Stimulated activated CD4-positive, alpha-beta T cell treated with anti-CD3 and anti-CD28 coated beads, Interleukin-1b, Interleukin-23, amount 100 ng/mL, for 4 hours (primary cell): Measurements from ENCODE around the gene NSMCE1.
"Not testable (repeated sequence)": the region's sequence is repeated elsewhere in the genome, so short reads cannot be mapped to it uniquely, and the experiment has no call there.

Experiments
- DNase-seq, 2 donors: peaks; one replicate each; pipeline ENCODE4 v3.0.0-alpha.2; 2020; ENCODE audit warnings: low read depth in 2 of 2

NSMCE1 gene

DNA sequence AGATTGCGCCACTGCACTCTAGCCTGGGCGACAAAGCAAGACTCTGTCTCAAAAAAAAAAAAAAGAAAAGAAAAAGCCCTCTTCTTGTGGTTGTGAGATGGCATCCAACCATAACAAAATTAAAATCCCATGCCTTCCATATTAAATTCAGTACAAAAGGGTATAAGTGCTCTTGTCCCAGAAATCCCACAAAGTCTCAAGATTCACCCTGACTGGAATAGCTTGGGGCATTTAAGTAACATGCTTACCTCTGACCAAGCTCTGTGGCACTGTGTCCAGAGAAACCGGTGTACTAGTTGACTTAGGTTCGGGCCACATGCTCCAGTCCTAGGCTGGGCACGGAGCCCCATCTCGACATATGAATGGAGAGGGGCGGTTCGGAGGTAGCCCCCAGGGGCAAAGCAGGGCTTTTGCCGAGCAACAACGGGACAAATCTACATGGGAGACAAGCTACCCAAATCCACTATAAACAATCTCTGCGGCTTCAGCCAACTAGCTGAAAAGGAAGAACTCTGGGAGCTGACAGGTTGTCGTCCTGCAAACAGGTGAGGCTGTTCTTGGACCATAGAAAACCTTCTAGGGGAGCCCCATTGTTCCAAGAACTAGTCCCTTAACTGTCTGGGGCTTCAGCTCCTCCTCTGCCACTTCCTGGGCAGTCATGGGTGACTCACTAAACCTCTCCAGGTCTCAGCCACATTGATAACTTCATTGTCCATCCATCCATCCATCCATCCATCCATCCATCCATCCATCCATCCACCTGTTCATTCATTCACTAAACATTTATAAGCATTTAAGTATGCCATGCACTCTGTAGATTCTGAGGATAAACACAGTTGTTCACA, 34.9 kb upstream of the NSMCE1 start:
- no peak for DNase-seq

GRCh38 chr16:27302126-27302525, 33.6 kb upstream of the NSMCE1 start:
- DNase-seq: no peak

DNA sequence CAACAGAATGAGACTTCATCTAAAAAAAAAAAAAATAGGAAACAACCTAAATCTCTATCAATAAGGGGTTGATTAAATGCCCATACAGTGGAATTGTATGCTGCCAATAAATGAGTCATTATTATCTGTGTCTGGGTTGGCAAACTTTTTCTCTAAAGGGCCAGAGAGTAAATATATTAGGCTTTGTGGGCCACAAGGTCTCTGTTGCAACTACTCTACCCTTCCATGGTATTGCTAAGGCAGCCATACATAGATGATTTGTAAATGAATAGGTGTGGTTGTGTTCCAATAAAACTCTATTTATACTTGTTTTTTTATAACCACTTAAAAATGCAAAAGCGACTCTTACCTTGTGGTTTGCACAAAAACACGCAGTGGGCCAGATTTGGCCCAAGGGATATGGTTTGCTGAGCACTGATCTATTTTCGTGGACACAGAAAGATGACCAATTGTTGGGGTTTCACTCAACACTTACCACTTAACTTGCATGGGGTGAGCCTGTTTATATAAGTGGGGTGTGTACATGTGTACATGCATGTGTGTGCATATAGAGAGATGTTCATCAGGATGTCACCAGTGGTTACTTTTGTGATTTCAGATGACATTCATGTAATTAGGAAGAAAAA, 32.8 kb upstream of the NSMCE1 start:
- DNase-seq: no peak

- DNase-seq: no peak
Observed at GRCh38 chr16:27298132-27298531, 29.6 kb upstream of the NSMCE1 start.

- DNase-seq: no peak
Observed at GRCh38 chr16:27293343-27293742, 24.8 kb upstream of the NSMCE1 start.

GRCh38 chr16:27291722-27292240, 23.2 kb upstream of the NSMCE1 start:
- DNase-seq: no peak

GRCh38 chr16:27291106-27291505, 22.5 kb upstream of the NSMCE1 start:
- DNase-seq: no peak

DNA sequence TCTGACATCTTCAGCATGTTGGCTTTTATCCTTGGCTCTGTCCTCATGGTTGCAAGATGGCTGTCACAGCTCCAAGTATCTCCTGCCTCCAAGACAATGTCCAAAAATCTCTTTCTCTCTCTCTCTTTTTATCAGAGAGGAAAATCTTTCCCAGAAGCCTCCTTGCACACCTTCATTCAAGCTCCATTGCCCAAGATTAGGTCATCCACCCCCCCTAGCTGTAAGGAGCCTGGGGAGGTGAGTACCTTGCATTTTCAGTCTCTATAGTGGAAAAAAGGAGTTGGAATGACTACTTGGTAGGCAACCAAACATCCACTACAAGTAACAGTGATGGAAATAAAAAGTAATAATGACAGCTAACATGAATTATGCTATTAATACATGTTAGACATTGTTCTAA, 22.0 kb upstream of the NSMCE1 start:
- no peak for DNase-seq

- DNase-seq: no peak
Observed at GRCh38 chr16:27289669-27290068, 21.1 kb upstream of the NSMCE1 start.

DNA sequence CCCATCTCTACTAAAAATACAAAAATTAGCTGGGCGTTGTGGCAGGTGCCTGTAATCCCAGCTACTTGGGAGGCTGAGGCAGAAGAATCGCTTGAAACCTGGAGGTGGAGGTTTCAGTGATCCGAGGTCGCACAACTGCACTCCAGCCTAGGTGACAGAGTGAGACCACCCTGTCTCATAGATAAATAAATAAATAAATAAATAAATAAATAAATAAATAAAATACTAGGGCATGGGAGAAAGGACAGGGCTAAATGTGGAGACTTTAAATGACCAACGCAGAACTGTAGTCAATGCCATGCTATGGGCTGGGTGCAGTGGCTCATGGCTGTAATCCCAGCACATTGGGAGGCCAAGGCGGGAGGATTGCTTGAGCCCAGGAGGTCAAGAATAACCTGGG, 19.7 kb upstream of the NSMCE1 start:
- DNase-seq: not testable (repeated sequence)

- DNase-seq: no peak
Observed at GRCh38 chr16:27287887-27288286, 19.3 kb upstream of the NSMCE1 start.

DNA sequence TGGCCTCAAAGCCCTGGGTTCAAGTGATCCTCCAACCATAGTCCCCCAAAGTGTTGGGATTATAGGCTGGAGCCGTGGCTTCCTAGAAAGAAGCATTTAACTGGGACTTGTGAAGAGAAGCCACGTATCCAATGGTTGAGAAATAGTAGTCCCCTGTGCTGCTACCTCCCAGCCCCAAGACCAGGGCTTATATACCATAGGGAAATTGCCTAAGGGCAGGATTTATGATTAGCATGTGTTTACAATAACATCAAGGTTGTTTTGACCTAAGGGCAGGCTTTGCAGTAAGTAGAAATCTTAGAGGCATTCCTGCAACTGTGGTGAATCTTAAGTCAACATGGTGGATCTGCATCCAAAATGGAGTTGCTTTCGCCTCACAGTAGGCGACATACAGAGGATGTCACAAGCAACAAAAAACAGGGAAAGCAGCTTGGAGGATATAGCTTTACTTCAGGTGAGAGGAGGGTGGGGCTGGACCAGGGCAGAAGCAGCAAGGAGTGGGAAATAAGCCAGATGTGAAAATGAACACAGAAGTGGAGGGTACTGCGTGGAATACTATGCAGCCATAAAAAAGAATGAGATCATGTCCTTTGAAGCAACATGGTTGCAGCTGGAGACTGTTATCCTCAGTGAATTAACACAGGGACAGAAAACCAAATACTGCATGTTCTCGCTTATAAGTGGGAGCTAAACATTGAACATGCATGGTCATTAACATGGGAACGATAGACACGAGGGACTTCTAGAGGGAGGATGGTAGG, 18.7 kb upstream of the NSMCE1 start:
- no peak for DNase-seq

DNA sequence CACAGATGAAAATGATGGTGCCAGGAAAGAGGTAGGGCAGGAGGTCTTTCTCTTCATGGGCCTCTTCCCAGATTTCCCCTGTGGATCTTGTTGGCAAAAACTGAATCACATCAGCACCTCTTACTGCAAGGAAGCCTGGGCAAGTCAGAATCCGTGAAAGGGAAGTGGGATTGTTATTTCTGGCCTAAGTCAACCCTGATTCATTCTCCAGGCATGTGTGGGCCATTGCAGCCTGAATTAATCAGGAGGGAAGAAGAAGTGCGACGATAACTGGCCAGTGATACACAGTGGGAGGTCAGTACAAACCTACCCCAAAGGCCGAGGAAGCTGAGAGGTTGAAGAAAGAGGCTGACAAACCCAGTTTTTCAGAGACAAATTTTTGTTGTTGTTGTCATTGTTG, 17.9 kb upstream of the NSMCE1 start:
- no peak for DNase-seq

DNA sequence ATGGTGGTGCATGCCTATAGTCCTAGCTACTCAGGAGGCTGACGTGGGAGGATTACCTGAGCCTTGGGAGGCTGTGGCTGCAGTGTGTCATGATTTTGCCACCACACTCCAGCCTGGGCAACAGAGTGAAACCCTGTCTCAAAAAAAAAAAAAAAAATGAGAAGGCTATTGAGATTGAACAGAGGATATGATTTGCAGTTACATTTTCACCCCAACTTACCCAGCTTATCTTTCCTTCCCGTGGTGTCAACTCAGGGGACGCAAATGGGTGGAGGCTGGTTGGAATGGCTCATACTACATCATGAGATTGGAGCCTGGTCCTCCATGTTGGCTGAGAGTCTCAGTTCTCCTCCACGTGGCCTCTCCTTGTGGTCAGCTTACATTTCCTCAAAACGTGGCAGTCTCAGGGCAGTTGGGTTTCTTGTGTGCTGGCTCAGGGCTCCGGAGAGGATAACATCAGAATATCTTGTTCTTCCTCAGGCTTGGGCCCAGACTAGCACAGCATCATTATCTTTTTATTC, 17.2 kb upstream of the NSMCE1 start:
- DNase-seq: no peak

GRCh38 chr16:27284865-27285675, 16.5 kb upstream of the NSMCE1 start:
- DNase-seq: no peak

GRCh38 chr16:27281243-27281642, 12.7 kb upstream of the NSMCE1 start:
- DNase-seq: no peak

DNA sequence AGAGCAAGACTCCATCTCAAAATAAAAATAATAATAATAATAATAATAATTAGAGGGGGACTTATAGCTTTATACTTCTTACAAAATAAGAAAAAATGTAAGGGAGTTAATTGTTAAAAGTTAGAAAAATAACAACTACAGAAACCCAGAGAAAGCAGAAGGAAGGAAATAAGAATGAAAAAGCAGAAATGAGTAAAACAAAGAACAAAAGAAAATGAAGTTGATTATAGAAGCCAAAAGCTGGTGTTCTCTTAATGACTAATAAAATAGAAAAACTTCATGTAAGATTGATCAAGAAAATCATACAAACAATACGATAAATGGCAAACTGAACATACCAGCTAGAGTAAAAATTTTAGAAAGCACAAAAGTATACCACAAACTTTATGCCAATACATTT, 6.8 kb upstream of the NSMCE1 start:
- DNase-seq: no peak

DNA sequence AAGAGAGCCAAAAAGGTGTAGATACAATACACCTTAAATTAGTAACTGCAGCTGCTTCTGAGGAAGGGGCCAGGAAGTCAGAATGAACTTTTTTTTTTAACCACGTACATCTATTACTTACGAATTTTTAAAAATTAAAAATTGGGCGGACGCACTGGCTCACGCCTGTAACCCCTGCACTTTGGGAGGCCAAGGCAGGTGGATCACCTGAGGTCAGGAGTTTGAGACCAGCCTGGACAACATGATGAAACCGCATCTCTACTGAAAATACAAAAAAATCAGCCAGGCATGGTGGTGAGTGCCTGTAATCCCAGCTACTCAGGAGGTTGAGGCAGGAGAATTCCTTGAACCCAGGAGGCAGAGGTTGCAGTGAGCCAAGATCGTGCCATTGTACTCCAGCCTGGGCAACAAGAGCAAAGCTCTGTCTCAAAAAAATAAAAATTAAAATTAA, 5.9 kb upstream of the NSMCE1 start:
- not testable (repeated sequence) for DNase-seq

DNA sequence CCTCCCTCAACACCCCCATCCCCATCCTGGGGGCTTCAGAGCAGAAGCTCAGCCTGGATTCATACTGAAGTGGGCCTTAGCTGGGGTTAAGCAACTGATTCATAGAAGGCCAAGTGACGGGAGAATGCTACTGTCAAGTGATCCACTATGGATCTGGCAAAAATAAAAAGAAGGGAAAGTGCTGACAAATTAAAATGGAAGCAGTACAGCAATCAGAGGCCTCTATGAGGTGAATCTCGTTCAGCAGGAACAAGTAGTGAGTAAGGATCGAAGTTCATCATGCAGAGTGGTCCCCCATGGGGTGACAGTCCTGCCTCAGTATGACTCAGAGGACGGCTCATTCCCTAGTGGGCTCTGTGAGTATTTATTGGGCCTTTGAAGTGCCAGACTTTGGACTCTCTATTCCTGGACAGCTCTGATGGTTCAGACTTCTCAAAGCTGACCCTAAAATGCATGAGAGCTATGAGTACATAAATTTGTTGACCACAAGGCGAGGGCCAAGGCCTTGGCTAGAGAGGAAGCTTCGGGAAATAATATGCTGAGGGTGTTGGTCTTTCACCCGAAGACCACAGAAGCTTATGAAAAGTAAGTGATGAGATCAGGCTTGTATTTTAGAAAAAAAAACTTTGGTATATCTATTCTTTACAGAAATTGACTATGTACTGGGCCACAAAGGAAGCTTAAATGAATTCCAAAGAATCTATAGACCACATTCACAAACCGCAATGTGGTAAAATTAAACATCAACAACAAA, 5.3 kb upstream of the NSMCE1 start:
- DNase-seq: no peak

DNA sequence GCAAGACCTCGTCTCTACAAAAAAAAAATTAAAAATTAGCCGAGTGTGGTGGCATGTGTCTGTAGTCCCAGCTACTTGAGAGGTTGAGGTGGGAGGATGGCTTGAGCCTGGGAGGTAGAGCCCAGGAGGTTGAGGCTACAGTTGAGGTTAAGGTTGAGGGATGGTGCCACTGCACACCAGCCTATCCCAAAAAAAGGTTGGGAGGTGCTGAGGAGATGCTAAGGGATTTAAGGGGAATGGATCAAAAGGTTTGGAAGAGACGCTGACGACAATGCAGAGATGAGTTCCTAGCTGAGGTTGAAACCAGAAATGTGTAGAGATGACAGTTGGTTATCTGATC, 4.7 kb upstream of the NSMCE1 start:
- DNase-seq: no peak

GRCh38 chr16:27272697-27273096, 4.1 kb upstream of the NSMCE1 start:
- not testable (repeated sequence) for DNase-seq
